Cerebellar nuclear complex (tissue), 1 donor: Measurements from ENCODE around the gene EEF1G.
"Not testable (repeated sequence)": the region's sequence is repeated elsewhere in the genome, so short reads cannot be mapped to it uniquely, and the experiment has no call there.

Source experiments
- DNase-seq, 2 experiments: peaks; one replicate each; lab custom pipeline; 2025; lab: John Stamatoyannopoulos, UW

EEF1G gene

DNA sequence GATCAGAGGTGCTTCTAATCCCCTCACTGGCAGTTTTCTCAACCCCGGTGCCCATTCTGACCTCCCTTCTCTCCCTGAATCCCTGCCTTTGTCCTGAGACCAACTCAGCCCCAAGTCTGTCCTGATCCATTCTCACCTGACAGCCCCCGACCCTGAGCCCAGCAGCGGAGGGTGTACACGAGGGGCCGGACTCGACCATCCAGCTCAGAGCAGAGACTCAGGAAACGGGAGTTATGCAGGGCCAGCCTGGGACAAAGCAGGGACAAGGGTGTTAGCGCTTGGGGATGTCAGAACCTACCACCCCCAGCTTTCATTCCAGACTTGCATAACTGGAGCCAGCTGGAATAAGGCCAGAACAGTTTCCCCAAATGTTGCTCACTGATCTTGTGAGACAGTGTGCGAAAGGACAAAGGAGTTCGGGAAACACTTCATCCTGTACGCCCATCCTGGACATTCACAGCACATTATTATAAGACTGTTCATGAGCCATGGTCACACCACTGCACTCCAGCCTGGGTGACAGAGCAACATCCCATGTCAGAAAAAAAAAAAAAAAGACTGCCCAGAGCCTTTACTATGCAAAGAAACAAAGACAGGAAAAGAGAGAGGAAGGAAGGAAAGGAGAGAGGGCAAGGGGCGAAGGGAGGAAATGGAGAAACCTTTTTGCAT is 3.5 kb upstream of the EEF1G start:
- no peak for DNase-seq

DNA sequence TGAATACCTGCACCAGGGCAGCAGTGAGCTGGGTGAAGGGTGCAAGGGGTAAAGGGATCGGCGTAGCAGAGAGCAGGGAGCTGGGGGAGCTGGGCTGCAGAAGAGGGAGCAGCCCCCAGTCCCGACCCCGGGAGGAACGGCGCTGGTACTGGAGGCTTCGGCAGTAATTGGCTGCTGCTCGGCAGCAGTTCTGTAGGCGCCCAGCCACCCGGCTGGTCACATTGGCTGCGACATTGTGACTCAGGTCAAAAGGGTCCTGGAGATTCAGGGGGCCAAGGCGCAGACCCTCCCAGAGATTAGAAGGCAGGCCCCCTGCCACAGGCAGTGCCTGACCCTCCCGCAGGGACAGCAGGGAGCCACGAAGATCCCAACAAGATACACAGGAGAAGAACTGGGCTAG is 2.1 kb upstream of the EEF1G start:
- DNase-seq, result no peak

- no peak for DNase-seq
These were observed 1.5 kb upstream of the EEF1G start for GRCh38 chr11:62575156-62575555.

DNA sequence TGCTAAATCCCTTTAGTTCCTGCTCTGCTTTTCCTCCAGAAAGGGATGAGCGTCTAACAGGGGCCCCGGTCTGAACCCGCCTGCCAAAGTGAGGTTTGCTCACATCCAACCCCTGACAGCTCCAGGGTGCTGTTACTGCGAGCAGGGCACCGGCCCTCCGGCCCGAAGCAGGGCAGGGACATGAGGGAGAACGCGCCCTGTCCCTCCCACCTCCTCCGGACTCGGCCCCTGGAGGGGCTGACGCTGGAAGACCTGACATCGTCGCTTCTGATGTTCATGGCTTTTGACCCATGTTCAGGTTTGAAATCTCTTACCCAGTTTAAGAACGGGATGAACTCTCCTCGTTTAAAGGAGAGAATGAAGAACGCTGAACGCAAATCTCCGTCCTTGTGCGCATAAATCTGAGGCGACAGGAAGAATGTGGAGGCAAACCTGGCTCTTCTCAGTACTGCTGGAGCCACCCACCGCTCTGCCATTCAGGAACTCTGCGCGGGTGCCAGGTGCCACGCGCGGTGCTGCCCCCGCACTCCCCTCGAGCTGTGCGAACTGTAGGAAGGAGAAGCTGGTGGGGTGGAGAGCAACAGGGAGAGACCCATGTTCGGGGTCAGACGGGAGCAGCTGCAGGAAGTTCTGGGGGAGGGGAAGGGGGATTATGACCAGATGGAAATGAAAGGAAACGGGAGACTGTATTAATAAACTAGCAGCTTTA is 826 bp upstream of the EEF1G start:
- no peak for DNase-seq

DNA sequence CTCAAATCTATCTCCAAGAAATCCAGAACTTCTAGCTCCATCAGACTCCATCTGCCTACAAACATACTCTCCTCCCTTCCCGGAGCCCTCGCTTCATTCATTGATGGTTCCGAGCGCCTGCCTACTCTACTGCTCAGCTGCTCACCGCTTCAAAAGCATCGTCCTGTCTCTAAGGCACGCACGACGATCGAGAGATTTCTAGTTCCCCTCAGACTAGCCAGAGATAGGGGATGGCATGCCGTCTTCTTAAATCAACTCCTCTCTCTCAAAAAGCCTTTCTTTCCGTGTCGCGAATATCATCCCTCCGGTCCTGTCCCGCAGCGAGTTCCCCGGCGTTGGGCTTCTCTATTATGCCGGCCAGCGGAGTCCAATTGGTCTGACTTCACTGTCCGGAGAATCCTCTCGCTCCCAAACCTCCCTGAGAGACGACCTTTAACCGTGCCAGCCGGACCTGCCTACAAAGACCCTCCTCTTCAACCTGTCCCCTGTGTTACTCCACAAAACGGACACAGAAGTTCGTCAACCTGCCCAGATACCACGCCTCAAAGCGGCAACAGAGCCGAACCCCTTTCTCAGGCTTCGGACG is 592 bp downstream of the EEF1G start:
- no peak for DNase-seq

DNA sequence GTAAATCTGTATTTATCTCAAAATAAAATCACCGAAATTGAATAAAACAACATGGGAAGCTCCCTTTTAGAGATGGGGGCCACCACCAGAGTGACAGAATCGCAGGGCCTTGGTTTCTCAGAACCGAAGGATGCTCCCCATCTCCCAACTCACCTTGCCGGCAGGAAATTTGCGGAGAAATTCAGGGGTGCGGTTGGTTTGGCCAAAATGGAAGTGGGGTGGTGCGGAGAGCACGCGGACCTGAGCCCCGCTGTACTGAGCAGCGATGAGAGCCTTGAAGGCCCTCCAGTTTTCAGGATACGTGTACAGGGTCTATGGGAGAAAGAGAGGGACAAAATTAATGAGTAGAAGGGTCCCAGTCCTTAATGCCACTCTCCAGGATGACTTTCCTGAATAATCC is 1.3 kb downstream of the EEF1G start:
- DNase-seq, result no peak

GRCh38 chr11:62571493-62571892 is 2.2 kb downstream of the EEF1G start:
- DNase-seq, result not testable (repeated sequence)

GRCh38 chr11:62570903-62571302 is 2.8 kb downstream of the EEF1G start:
- DNase-seq, result not testable (repeated sequence)

- DNase-seq, result no peak
These were observed 4.1 kb downstream of the EEF1G start for GRCh38 chr11:62569611-62570010.

GRCh38 chr11:62567018-62567633 is 6.6 kb downstream of the EEF1G start:
- DNase-seq, result no peak

GRCh38 chr11:62566247-62566646 is 7.4 kb downstream of the EEF1G start:
- DNase-seq, result no peak

GRCh38 chr11:62565100-62565802 is 8.4 kb downstream of the EEF1G start:
- no peak for DNase-seq

GRCh38 chr11:62561677-62562230 is 11.9 kb downstream of the EEF1G start:
- DNase-seq, result not testable (repeated sequence)

DNA sequence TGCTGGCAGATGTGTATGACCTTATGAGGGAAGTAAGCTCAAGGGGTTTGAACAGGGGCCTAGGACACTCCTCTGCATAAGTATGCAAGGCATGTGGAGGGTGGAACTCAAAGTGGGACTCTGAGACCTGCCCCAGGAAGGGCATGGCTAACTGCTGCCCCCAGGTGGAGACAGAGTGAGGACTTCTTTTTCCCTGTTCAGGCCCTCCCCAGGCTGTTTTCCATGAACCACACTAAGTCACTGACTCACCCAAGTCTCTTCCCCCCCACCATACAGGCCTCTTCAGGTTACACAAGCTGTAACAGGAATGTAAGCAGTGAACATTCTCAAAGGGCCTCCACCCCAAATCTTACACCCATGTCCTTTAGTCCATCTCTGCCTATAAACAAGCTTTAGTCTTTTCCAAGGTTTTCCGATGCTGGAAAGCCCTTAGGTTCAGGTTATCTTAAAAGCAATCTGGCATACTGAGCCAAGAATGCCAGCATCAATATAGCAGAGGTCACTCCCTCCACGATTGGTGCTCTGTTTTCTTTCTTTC is 13.1 kb downstream of the EEF1G start:
- DNase-seq, result no peak

- not testable (repeated sequence) for DNase-seq
These were observed 14.1 kb downstream of the EEF1G start for GRCh38 chr11:62559626-62560025.

DNA sequence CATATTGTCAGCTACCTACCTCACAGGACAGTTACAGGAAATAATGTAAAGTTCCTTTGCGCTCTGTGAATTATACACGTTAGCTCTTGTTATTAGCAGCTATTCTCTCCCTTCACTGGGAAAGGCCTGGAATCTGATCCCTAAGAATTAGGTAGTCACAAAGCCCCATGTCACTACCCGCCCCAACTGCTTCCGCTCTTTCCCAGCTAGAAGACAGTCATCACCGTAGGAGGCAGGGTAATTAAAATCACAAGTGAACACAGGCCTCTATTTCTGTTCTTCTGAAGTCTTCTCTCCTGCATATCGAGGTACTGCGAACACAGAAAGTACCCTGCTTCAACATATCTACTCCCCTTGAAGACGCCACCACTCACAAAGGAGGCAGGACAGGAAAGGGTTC is 14.5 kb downstream of the EEF1G start:
- DNase-seq, result no peak

GRCh38 chr11:62558669-62559068 is 15.0 kb downstream of the EEF1G start:
- no peak for DNase-seq

DNA sequence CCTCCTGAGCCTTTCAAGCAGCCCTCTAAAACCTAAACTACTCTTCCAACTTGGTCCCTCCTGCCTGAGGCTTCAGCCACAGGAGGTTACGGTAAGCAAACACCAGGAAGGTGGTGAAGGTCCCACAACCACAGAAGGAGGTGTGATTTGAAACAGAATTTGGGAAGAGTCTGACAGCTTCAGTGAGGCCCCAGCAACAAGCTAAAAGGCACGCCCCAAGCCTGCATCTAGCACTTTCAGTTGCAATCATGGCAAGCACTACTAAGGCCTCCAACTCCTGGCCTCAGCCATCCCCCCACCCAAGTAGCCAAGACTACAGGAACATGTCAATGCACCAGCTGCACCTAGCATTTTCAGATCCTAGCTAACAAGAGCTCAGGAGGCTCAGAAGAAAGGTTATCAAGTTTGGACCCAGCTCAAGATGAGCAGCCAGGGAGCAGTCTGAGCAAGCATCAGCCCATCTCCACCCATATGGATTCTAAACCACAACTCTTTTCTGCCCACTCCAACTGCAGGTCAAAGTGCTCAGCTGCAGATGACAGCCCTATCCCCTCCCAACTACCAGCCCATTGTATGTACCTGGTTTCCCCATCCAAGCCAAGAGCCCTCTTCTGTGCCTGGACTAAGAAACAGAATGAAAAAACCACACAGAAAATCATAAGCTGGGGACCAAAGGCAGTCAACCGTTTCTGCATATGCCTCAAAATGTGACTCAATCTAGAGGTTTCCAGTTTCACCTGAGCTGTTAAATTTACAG is 16.6 kb downstream of the EEF1G start:
- no peak for DNase-seq

- DNase-seq, result no peak
These were observed 17.4 kb downstream of the EEF1G start for GRCh38 chr11:62556108-62556874.

GRCh38 chr11:62555464-62556107 is 18.1 kb downstream of the EEF1G start:
- DNase-seq, result no peak
